GM18507 (cell line): ENCODE data around the gene ATRN.

ENCODE experiments used
- DNase-seq: peaks from one replicate; pipeline ENCODE4 v3.0.0; 2011; ENCODE audit warnings: low read depth; ENCODE audit not compliant: insufficient read length; ENCODE audit errors: extremely low spot score
- FAIRE-seq: peaks from 2 replicates; lab custom pipeline; 2011; peaks lifted over from hg19 to GRCh38; lab: Jason Lieb, UNC

ATRN gene

GRCh38 chr20:3663031-3663701 lies 192.3 kb downstream of the ATRN start, which contains the start of gene GFRA4:
Gene GFRA4 (minus strand): TSS chr20:3663399. CDS start chr20:3663399, 0 bp downstream.
- FAIRE-seq (no peak), DNase-seq (no peak)

GRCh38 chr20:3663858-3664257 lies 193.0 kb downstream of the ATRN start:
- FAIRE-seq (no peak), DNase-seq (no peak)

- FAIRE-seq (no peak), DNase-seq (no peak)
Observed at GRCh38 chr20:3667434-3668037, 196.7 kb downstream of the ATRN start.

- DNase-seq (no peak), FAIRE-seq (no peak)
Observed at GRCh38 chr20:3669710-3670367, 199.0 kb downstream of the ATRN start.

GRCh38 chr20:3670511-3670910 lies 199.7 kb downstream of the ATRN start:
- no peak for FAIRE-seq

GRCh38 chr20:3670945-3671344 lies 200.1 kb downstream of the ATRN start:
- DNase-seq = no peak
- no peak for FAIRE-seq

More at GRCh38 chr20:3670511-3670910, 199.7 kb downstream of the ATRN start:
- no peak for DNase-seq

- FAIRE-seq (no peak), DNase-seq (no peak)
Observed at GRCh38 chr20:3671986-3672546, 201.2 kb downstream of the ATRN start.

- FAIRE-seq (no peak), DNase-seq (no peak)
Observed at GRCh38 chr20:3672547-3673171, 201.8 kb downstream of the ATRN start.

- DNase-seq = no peak
- no peak for FAIRE-seq
Observed at GRCh38 chr20:3673221-3674070, 202.6 kb downstream of the ATRN start.

- DNase-seq = no peak
- no peak for FAIRE-seq
Observed at GRCh38 chr20:3674447-3674846, 203.6 kb downstream of the ATRN start.

GRCh38 chr20:3674995-3675900 lies 204.4 kb downstream of the ATRN start:
- no peak for FAIRE-seq
- no peak for DNase-seq

GRCh38 chr20:3677733-3678132 lies 206.9 kb downstream of the ATRN start:
- DNase-seq (no peak), FAIRE-seq (no peak)

GRCh38 chr20:3678198-3678597 lies 207.4 kb downstream of the ATRN start:
- no peak for FAIRE-seq
- DNase-seq = no peak

GRCh38 chr20:3678856-3679720 lies 208.3 kb downstream of the ATRN start:
- no peak for FAIRE-seq
- DNase-seq = no peak

GRCh38 chr20:3679749-3680700 lies 209.2 kb downstream of the ATRN start:
- no peak for DNase-seq

GRCh38 chr20:3680701-3681351 lies 210.0 kb downstream of the ATRN start:
- FAIRE-seq (no peak), DNase-seq (no peak)

More at GRCh38 chr20:3679749-3680700, 209.2 kb downstream of the ATRN start:
- FAIRE-seq = no peak
